Sigmoid colon (tissue), 7 donors: Measurements from ENCODE around the gene HPCAL1. TPM values are rescaled to one million over a fixed set of nuclear protein-coding genes. Genes with fewer than 3 reads are reported as not detected.
A peak's percentile ranks its signal among the peaks of the same experiment; 100 is the strongest.

Source experiments
- DNase-seq: peaks from one replicate; pipeline ENCODE4 v3.0.0-alpha.2; 2019
- H3K27ac ChIP-seq, 4 donors: fragments of 200-600 bp; sonication (generic); one replicate each; pipeline ENCODE4 v1.5.1; 2016 to 2019; ENCODE audit warnings: mild to moderate bottlenecking in 1 of 4
- H3K27me3 ChIP-seq, 3 donors: fragments of 200-600 bp; sonication (generic); one replicate each; pipeline ENCODE4 v1.5.1; 2019; ENCODE audit warnings: mild to moderate bottlenecking in 1 of 3
- H3K36me3 ChIP-seq, 4 donors: fragments of 200-600 bp; sonication (generic); one replicate each; pipeline ENCODE4 v1.5.1; 2016 to 2019
- H3K4me1 ChIP-seq, 4 donors: fragments of 200-600 bp; sonication (generic); one replicate each; pipeline ENCODE4 v1.5.1; 2017 to 2019
- H3K4me3 ChIP-seq, 4 donors: fragments of 200-600 bp; sonication (generic); one replicate each; pipeline ENCODE4 v1.5.1; 2017 to 2019; ENCODE audit warnings: mild to moderate bottlenecking in 2 of 4, moderate library complexity in 1 of 4
- H3K9me3 ChIP-seq, 4 donors: fragments of 200-600 bp in 3 of 4; sonication (generic) in 3 of 4; one replicate each; pipeline versions ENCODE4 v1.5.1 to v1.6.1; 2013 to 2019
- EP300 ChIP-seq, 4 donors: sonication (generic); formaldehyde crosslinking; IDR thresholded peaks; one replicate each; pipeline ENCODE4 v1.6.1; 2017; ENCODE audit warnings: antibody characterized with exemption in 4 of 4
- POLR2A ChIP-seq, 2 donors: fragments of 450-650 bp; IDR thresholded peaks; one replicate each; pipeline ENCODE4 v1.6.1; 2016; ENCODE audit warnings: antibody characterized with exemption in 2 of 2, mild to moderate bottlenecking in 2 of 2, moderate library complexity in 2 of 2
- POLR2AphosphoS5 ChIP-seq, 4 donors: sonication (generic); formaldehyde crosslinking; IDR thresholded peaks; one replicate each; pipeline ENCODE4 v1.6.1; 2017; ENCODE audit warnings: antibody characterized with exemption in 4 of 4
- WGBS, 2 donors: extraction: QIAGEN DNeasy Blood & Tissue Kit; methylation state at CpG; one replicate each; pipeline ENCODE4 v1.1.7; 2013; 5-methylcytosine and 5-hydroxymethylcytosine counted together
- intact Hi-C: fragments of 100-400 bp; cut with DNase I; formaldehyde crosslinking; loops from one replicate; pipeline ENCODE4 v1.15.1; 2023
- polyA plus RNA-seq, 3 donors: library from polyadenylated mRNA; stranded (reverse); fragments of 200-250 nt; gene quantifications; one replicate each; pipeline ENCODE4 v1.2.3, GENCODE V29; 2013
- total RNA-seq, 4 donors: library from RNA; depleted of rRNA; stranded (reverse); fragments of >200 nt; gene quantifications; one replicate each; pipeline ENCODE4 v1.1.0, GENCODE V29; 2016
- TF ChIP-seq, protein P1 (sequence below), 4 experiments: fragments of 450-650 bp in 3 of 4; fragments of 200-600 bp in 1 of 4; IDR thresholded peaks; one replicate each; pipeline ENCODE4 v1.5.1; 2016 to 2019; ENCODE audit warnings: antibody characterized with exemption in 4 of 4, mild to moderate bottlenecking in 3 of 4, moderate library complexity in 2 of 4
- donor health status: healthy with polysubstance abuse.
- donor health status: Bipolar disorder and iron deficiency.
- donor health status: healthy.

Gene HPCAL1
- total and polyA plus RNA-seq, 7 donors: 27.7 to 115 (median 46.0) TPM

DNA sequence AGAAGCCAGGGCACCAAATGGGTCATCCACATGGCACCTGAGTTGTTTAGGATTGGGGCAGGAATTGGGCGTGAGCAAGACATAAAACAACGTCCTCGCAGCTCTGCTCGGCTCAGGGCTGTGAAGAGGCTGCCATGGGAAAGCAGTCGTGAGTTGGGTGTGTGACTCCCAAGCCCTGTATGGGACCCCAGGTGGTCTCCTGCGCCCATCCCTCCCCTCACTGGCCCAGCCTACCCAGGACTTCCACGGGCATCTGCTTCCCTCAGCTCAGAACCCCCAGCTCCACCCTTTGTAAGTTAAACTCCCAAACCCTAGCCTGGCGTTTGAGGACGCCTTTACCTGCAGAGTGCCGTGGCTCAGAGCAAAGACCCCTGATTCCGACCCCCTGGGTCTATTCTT, 23.2 kb upstream of the HPCAL1 start:
- no peak for TF ChIP-seq POLR2A (IDR thresholded peaks at IDR 0.05)
- TF ChIP-seq POLR2AphosphoS5 (IDR thresholded peaks at IDR 0.05): no peak
- H3K4me3 ChIP-seq: no peak overlapping the region
- H3K36me3 ChIP-seq: no peaks in the 10 kb centered on the region
- 76 to 88% methylated on average over 11 of the region's 11 CpGs for WGBS, 2 donors
- H3K27me3 ChIP-seq: no peaks in the 10 kb centered on the region
- DNase-seq: peak; percentile 30
- H3K4me1 ChIP-seq: peaks cover 0 to 14% (median 5%) of the 10 kb centered on the region in 4 donors
- no peak overlapping the region for H3K27ac ChIP-seq
- intact Hi-C loops: no loop called here
- H3K9me3 ChIP-seq: no peaks in the 10 kb centered on the region

DNA sequence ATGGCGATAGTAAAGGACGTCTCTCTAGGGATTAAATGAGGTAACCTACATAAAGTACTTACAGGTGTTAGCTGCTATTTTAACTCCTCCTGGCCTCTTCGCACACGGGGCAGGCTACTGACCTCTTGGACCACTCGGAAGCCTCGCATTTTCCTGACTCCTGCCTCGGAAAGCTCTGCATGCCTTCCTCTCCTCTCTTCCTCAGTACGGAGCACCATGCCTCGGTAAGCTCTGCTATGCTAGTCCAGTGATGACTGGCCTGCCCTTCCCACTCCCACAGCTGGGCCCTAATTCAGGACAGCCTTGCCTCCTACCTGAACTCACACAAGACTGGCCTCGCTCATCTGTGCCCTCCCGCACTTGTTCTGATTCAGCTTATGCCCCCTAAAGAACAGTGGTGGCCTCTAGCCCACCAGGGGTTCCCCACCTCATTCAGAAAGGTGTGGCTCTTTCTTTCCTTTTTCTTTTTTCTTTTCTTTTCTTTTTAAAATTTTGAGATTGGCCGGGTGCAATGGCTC, 22.7 kb upstream of the HPCAL1 start:
- Histone ChIP-seq H3K4me3 (no peak overlapping the region), H3K4me1 (peaks cover 0 to 16% (median 8%) of the 10 kb centered on the region in 4 donors), H3K9me3 (no peaks in the 10 kb centered on the region), H3K36me3 (no peaks in the 10 kb centered on the region), H3K27me3 (no peaks in the 10 kb centered on the region), H3K27ac (no peak overlapping the region)
- TF ChIP-seq POLR2AphosphoS5 (IDR thresholded peaks at IDR 0.05) (no peak), POLR2A (IDR thresholded peaks at IDR 0.05) (no peak), EP300 (IDR thresholded peaks at IDR 0.05) (no peak)
- TF ChIP-seq, protein P1, sequence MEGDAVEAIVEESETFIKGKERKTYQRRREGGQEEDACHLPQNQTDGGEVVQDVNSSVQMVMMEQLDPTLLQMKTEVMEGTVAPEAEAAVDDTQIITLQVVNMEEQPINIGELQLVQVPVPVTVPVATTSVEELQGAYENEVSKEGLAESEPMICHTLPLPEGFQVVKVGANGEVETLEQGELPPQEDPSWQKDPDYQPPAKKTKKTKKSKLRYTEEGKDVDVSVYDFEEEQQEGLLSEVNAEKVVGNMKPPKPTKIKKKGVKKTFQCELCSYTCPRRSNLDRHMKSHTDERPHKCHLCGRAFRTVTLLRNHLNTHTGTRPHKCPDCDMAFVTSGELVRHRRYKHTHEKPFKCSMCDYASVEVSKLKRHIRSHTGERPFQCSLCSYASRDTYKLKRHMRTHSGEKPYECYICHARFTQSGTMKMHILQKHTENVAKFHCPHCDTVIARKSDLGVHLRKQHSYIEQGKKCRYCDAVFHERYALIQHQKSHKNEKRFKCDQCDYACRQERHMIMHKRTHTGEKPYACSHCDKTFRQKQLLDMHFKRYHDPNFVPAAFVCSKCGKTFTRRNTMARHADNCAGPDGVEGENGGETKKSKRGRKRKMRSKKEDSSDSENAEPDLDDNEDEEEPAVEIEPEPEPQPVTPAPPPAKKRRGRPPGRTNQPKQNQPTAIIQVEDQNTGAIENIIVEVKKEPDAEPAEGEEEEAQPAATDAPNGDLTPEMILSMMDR (IDR thresholded peaks at IDR 0.05): no peak
- 85 to 91% methylated on average over 12 of the region's 12 CpGs for WGBS, 2 donors
- intact Hi-C loops: no loop called here
- DNase-seq: peak; percentile 12

DNA sequence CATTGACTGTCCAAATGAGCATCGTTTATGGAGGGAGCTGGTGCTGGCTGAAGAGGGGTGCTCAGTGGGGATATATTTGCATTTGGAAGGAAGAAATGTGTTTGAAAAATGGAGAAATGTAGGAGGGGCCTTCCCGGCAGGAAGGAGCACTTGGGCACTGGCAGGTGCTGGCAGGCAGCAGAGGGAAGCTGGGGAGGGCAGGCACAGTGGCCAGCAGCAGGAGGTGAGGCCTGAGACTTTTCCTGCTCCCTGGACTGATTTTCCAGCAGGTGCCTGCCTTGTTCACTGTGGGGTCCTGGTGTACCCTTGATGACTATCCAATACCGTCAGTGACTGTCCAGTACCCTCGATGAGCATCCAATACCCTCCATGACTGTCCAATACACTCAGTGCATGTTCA, 20.8 kb upstream of the HPCAL1 start:
- no peak overlapping the region for H3K4me3 ChIP-seq
- H3K36me3 ChIP-seq: no peaks in the 10 kb centered on the region
- no peaks in the 10 kb centered on the region for H3K9me3 ChIP-seq
- H3K27me3 ChIP-seq: no peaks in the 10 kb centered on the region
- TF ChIP-seq POLR2A (IDR thresholded peaks at IDR 0.05): no peak
- no peak for TF ChIP-seq EP300 (IDR thresholded peaks at IDR 0.05)
- TF ChIP-seq POLR2AphosphoS5 (IDR thresholded peaks at IDR 0.05): no peak
- TF ChIP-seq, protein P1 (IDR thresholded peaks at IDR 0.05): no peak
- H3K4me1 ChIP-seq: peaks cover 0 to 34% (median 27%) of the 10 kb centered on the region in 4 donors
- intact Hi-C loops: no loop called here
- peak; percentile 26 for DNase-seq
- 85 to 87% methylated on average over 4 of the region's 4 CpGs for WGBS, 2 donors
- H3K27ac ChIP-seq: no peak overlapping the region

DNA sequence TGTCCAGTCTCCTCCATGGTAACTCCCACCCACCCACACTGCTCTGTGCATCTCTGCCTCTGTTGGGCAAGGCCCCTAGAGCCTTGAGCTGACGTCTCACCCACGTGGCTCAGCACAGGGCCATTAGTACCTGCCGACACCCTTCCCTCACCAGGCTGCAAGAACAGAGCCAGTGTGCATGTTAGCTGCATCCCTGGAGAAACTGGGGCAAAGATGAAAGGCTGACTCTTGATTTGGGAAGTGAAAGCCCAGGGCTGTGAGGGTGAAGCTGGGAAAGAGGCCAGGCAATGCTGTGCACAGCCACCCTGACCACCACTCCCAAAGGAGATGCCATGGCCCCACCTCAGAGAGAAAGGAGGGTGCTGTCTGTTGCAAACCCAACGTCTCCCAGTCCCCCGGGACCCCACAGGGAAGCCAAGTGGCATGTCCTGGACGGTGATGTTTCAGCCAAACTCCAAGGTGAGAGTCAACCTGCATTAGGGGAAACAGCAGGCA, 20.0 kb upstream of the HPCAL1 start:
- Histone ChIP-seq H3K4me1 (peaks cover 0 to 37% (median 27%) of the 10 kb centered on the region in 4 donors), H3K4me3 (no peak overlapping the region), H3K36me3 (no peaks in the 10 kb centered on the region), H3K27me3 (no peaks in the 10 kb centered on the region), H3K9me3 (no peaks in the 10 kb centered on the region), H3K27ac (peak overlapping the region in 1 of 4 donors; percentile 28)
- TF ChIP-seq, protein P1 (IDR thresholded peaks at IDR 0.05): no peak
- TF ChIP-seq EP300 (IDR thresholded peaks at IDR 0.05) (no peak), POLR2AphosphoS5 (IDR thresholded peaks at IDR 0.05) (no peak), POLR2A (IDR thresholded peaks at IDR 0.05) (no peak)
- 76 to 81% methylated on average over 6 of the region's 6 CpGs for WGBS, 2 donors
- intact Hi-C loops: no loop called here
- peak; percentile 56 for DNase-seq

DNA sequence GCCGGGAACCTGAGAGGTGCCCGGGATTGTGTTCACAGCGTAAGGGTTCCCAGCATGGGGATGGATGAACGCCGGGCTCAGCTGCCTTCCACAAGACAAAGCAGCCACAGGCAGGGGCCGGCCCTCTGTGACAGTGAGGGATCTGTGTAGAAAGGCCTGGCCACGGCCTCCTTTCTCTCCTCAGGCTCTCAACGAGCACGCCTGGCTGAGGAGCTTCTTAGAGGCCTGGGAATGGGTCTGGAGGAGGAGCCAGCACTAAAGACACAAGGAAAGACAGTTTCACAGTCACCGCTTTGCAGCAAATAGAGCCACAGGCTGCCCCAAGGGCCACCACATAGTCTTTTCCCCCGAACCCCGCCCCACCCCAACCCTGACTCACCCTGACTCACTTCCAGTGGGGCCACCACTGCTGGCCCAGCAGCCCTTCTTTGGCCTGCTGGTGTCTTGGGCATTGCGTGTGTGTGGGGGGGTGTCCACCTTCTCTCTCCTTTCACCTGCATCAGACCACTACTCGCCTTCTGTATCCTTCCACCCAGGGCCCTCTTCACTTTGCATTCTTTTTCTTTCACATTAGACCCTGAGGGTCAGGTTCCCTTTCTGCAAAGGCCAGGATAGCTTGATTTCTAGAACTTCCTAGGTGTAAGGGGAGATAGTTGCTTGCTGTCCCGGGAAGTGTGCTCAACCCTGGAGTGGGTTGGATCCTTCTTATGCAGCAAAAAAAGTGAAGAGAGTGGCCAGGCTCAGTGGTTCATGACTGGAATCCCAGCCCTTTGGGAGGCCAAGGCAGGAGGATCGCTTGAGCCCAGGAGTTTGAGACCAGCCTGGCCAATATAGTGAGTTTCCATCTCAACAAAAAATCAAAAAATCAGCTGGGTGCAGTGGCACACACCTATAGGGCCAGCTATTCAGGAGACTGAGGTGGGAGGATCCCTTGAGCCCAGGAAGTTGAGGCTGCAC, 19.3 kb upstream of the HPCAL1 start:
- intact Hi-C loops: no loop called here
- H3K4me3 ChIP-seq: no peak overlapping the region
- no peaks in the 10 kb centered on the region for H3K9me3 ChIP-seq
- no peaks in the 10 kb centered on the region for H3K36me3 ChIP-seq
- peak overlapping the region in 1 of 4 donors; percentile 28 for H3K27ac ChIP-seq
- TF ChIP-seq, protein P1 (IDR thresholded peaks at IDR 0.05): no peak
- TF ChIP-seq POLR2A (IDR thresholded peaks at IDR 0.05): no peak
- TF ChIP-seq EP300 (IDR thresholded peaks at IDR 0.05): no peak
- no peak for TF ChIP-seq POLR2AphosphoS5 (IDR thresholded peaks at IDR 0.05)
- WGBS, 2 donors: 86 to 92% methylated on average over 16 of the region's 16 CpGs
- H3K27me3 ChIP-seq: no peaks in the 10 kb centered on the region
- peak; percentile 64 for DNase-seq
- peaks cover 0 to 37% (median 24%) of the 10 kb centered on the region in 4 donors for H3K4me1 ChIP-seq
